Measurements from ENCODE around the gene MGRN1. TPM values are rescaled to one million over a fixed set of nuclear protein-coding genes. Genes with fewer than 3 reads are reported as not detected.
"Not testable (repeated sequence)": the region's sequence is repeated elsewhere in the genome, so short reads cannot be mapped to it uniquely, and the experiment has no call there.

MGRN1 gene
- total and polyA plus RNA-seq, 2 experiments from 2014 or later: 47.2 to 66.6 TPM

DNA sequence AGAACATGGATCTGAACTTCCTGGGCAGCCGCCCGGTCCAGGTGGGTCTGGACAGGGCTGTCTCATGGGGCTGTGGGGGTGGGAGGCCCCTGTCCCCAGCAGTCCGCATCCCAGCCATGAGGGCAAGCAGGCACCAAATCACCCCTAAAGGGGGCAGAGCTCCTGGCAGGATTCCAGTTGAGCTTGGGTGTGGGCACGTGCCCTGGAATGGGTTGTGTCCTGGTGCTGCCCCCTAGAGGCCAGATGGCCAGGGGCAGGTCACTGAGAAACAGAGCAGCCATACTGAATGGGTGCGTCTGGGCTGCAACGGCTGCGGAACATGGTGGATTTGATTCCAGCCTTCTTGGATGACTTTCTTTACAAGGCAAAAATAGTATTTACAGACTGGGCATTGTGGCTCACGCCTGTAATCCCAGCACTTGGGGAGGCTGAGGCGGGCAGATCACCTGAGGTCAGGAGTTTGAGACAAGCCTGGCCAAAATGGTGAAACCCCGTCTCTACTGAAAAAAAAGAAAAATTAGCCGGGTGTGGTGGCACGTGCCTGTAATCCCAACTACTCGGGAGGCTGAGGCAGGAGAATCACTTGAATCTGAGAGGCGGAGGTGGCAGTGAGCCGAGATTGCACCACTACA, 25.9 kb downstream of the MGRN1 start:
- not testable (repeated sequence) for H3K36me3 ChIP-seq; H3K27me3 ChIP-seq; H3K4me1 ChIP-seq (ENCODE audit: low read depth); H3K4me3 ChIP-seq; H3K9me3 ChIP-seq (ENCODE audit: low read depth); H3K27ac ChIP-seq
- peak; percentile 53 to 57 for DNase-seq (ENCODE audit: low read depth in 1 of 2, low spot score in 1 of 2)
- peak; percentile 72 for TF ChIP-seq CTCF (IDR thresholded peaks at IDR 0.05; ENCODE audit: low read depth, low read length)

DNA sequence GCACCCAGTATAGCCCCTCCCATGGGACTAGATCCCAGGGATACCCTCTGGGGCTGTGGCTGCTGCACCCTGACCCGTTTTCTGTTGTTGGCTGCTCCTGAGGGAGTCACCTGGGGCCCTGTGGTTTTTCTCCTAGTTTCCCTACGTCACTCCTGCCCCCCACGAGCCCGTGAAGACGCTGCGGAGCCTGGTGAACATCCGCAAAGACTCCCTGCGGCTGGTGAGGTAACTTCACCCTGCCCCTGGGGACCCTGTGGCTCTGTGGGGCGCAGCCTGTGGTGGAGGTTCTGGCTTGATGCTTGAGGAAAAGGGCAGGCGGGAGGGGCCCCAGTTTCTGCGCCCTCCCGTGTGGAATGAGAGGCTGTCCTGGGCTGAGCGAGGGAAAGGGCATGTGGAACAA, 27.2 kb downstream of the MGRN1 start:
- no peak overlapping the region for H3K4me3 ChIP-seq
- H3K9me3 ChIP-seq (ENCODE audit: low read depth): no peaks in the 10 kb centered on the region
- H3K36me3 ChIP-seq: peaks cover 4% of the 10 kb centered on the region
- DNase-seq (ENCODE audit: low read depth in 1 of 2, low spot score in 1 of 2): no peak
- no peaks in the 10 kb centered on the region for H3K4me1 ChIP-seq (ENCODE audit: low read depth)
- no peak for TF ChIP-seq CTCF (IDR thresholded peaks at IDR 0.05; ENCODE audit: low read depth, low read length)
- H3K27me3 ChIP-seq: no peaks in the 10 kb centered on the region
- H3K27ac ChIP-seq: no peak overlapping the region

DNA sequence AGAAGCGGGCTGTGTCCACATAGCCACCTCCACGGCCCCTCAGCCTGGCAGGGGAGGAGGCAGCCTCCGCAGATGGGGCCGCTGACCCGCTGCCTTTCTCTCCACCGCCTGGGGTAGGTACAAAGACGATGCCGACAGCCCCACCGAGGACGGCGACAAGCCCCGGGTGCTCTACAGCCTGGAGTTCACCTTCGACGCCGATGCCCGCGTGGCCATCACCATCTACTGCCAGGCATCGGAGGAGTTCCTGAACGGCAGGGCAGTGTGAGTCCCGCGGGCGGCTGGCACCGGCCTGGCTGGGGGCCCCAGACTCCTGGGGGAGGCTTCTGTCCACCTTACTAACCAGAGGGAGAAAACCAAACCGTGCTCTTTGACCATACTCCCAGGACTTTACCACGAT, 27.9 kb downstream of the MGRN1 start:
- TF ChIP-seq CTCF (IDR thresholded peaks at IDR 0.05; ENCODE audit: low read depth, low read length): no peak
- no peak for DNase-seq (ENCODE audit: low read depth in 1 of 2, low spot score in 1 of 2)
- peaks cover 7% of the 10 kb centered on the region for H3K36me3 ChIP-seq

DNA sequence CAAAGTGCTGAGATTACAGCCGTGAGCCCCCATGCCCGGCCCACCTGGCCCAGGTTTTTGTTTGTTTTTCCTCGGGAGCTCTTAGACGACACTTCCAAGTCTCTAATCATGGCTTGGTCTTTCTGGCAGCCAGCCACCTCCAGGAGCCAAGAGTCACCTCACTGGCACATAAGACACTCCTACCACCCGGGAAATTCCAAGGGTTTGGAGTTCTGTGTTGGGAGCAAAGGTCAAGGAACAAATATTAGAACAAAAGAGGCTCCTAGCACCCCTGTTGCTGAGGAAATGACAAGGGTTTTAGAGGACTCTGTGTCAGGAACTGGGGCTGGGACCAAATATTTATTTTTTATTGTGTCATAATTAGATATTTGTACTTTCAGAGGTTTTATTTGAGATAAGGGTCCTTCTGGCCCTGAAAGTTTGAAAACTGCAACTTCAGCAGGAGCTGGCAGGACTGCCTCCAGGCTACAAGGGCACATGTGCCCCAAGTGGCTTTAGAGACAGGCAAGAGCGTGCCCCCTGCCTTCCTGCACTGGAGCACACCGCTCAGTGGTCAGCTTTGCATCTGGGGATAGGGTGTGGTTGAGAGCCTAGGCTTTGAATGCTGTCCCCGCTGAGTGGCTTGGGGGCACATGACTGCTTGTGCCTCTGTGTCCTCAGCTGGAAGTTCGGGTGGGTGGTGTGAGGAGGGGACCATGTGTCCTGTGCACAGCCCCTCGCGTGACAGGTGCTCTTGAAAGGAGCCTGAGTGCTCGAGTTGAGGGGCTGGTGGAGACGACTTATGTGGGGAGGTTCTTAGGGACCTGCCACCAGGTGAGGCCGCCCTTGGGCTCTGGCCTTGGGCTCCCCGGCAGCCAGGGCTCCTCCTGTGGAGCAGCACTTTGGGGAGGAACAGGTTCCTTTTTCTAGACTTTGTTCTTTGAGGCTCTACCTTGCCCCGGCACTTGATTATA, 29.7 kb downstream of the MGRN1 start:
- Histone ChIP-seq H3K36me3 (peaks cover 7% of the 10 kb centered on the region), H3K4me1 (ENCODE audit: low read depth) (no peaks in the 10 kb centered on the region), H3K27me3 (no peaks in the 10 kb centered on the region), H3K27ac (no peak overlapping the region), H3K4me3 (no peak overlapping the region), H3K9me3 (ENCODE audit: low read depth) (no peaks in the 10 kb centered on the region)
- no peak for TF ChIP-seq CTCF (IDR thresholded peaks at IDR 0.05; ENCODE audit: low read depth, low read length)
- DNase-seq (ENCODE audit: low read depth in 1 of 2, low spot score in 1 of 2): no peak

More for the DNA sequence above, 27.9 kb downstream of the MGRN1 start:
- Histone ChIP-seq H3K9me3 (ENCODE audit: low read depth) (no peaks in the 10 kb centered on the region), H3K27me3 (no peaks in the 10 kb centered on the region), H3K27ac (no peak overlapping the region), H3K4me1 (ENCODE audit: low read depth) (no peaks in the 10 kb centered on the region), H3K4me3 (no peak overlapping the region)

GRCh38 chr16:4654964-4655590, 30.5 kb downstream of the MGRN1 start:
- Histone ChIP-seq H3K27me3 (no peaks in the 10 kb centered on the region), H3K9me3 (ENCODE audit: low read depth) (no peaks in the 10 kb centered on the region), H3K4me1 (ENCODE audit: low read depth) (no peaks in the 10 kb centered on the region), H3K4me3 (no peak overlapping the region), H3K27ac (no peak overlapping the region), H3K36me3 (peaks cover 7% of the 10 kb centered on the region)
- no peak for TF ChIP-seq CTCF (IDR thresholded peaks at IDR 0.05; ENCODE audit: low read depth, low read length)
- no peak for DNase-seq (ENCODE audit: low read depth in 1 of 2, low spot score in 1 of 2)

All from cardiac muscle cell (in vitro differentiated cells and primary cell).